SJCRH30 (cell line): ENCODE measurements around the gene CENPA. TPM values are rescaled to one million over a fixed set of nuclear protein-coding genes. Genes with fewer than 3 reads are reported as not detected.
"Not testable (repeated sequence)": the region's sequence is repeated elsewhere in the genome, so short reads cannot be mapped to it uniquely, and the experiment has no call there.

Source experiments
- DNase-seq, 2 experiments: peaks; one replicate each; pipeline ENCODE4 v3.0.0-alpha.2; 2015 to 2020
- H3K27ac ChIP-seq: fragments of 250-450 bp; sonication (Bioruptor Pico); 2 replicates; pipeline ENCODE4 v1.5.1; 2020; ENCODE audit warnings: mild to moderate bottlenecking, moderate library complexity
- H3K27me3 ChIP-seq: fragments of 250-450 bp; sonication (Bioruptor Pico); 2 replicates; pipeline ENCODE4 v1.5.1; 2020; ENCODE audit warnings: mild to moderate bottlenecking, moderate library complexity
- H3K36me3 ChIP-seq: fragments of 250-450 bp; sonication (Bioruptor Pico); 2 replicates; pipeline ENCODE4 v1.5.1; 2020; ENCODE audit warnings: mild to moderate bottlenecking, moderate library complexity
- H3K4me1 ChIP-seq: fragments of 250-450 bp; sonication (Bioruptor Pico); 2 replicates; pipeline ENCODE4 v1.5.1; 2020; ENCODE audit warnings: mild to moderate bottlenecking, moderate library complexity
- H3K4me3 ChIP-seq: fragments of 250-450 bp; sonication (Bioruptor Pico); 2 replicates; pipeline ENCODE4 v1.5.1; 2020; ENCODE audit warnings: mild to moderate bottlenecking, moderate library complexity
- H3K9me3 ChIP-seq: fragments of 250-450 bp; sonication (Bioruptor Pico); replicated peaks from 2 replicates; pipeline ENCODE4 v1.5.1; 2020; ENCODE audit warnings: mild to moderate bottlenecking, moderate library complexity
- total RNA-seq: library from RNA; depleted of rRNA; stranded (reverse); fragments of >200 nt; shearing (Covaris generic); gene quantifications from 2 replicates; pipeline ENCODE4 v1.2.3, GENCODE V29; 2014; rRNA removed

CENPA gene
- 50.2 and 52.9 TPM in 2 replicates for total RNA-seq

- H3K9me3 ChIP-seq, result no peaks in the 10 kb centered on the region; the same call in 1 of the 2 replicates
- H3K27me3 ChIP-seq, result no peaks in the 10 kb centered on the region
- H3K27ac ChIP-seq, result peak within 1 kb of the TSS; percentile 70
- H3K4me1 ChIP-seq, result 0 out of 2 replicates have a peak, but pooled peaks cover 3% of the 10 kb centered on the region
- peak within 1 kb of the TSS; percentile 85 for H3K4me3 ChIP-seq
- H3K36me3 ChIP-seq, result peaks cover 15% of the 10 kb centered on the region
- DNase-seq, result peak; percentile 99 to 100
Measured at GRCh38 chr2:26785431-26786206, at the start of gene CENPA. Gene CENPA, plus strand, starts transcription at chr2:26786056. Its CDS starts 141 bp downstream, at chr2:26786197.

- peaks cover under 1% of the 10 kb centered on the region; the same call in 1 of the 2 replicates for H3K27me3 ChIP-seq
- H3K4me1 ChIP-seq, result peaks cover 24% of the 10 kb centered on the region
- no peaks in the 10 kb centered on the region for H3K36me3 ChIP-seq
- no peak for DNase-seq
- H3K4me3 ChIP-seq, result no peak overlapping the region
- H3K9me3 ChIP-seq, result no peaks in the 10 kb centered on the region
- no peak overlapping the region for H3K27ac ChIP-seq
Measured at GRCh38 chr2:26737221-26737620, 48.6 kb upstream of the CENPA start.

GRCh38 chr2:26738481-26738880, 47.4 kb upstream of the CENPA start:
- Histone ChIP-seq H3K27me3 (peaks cover 4% of the 10 kb centered on the region; the same call in 1 of the 2 replicates), H3K36me3 (no peaks in the 10 kb centered on the region), H3K4me1 (peaks cover 12% of the 10 kb centered on the region), H3K27ac (no peak overlapping the region), H3K9me3 (no peaks in the 10 kb centered on the region), H3K4me3 (no peak overlapping the region)
- no peak for DNase-seq

GRCh38 chr2:26739514-26739913, 46.3 kb upstream of the CENPA start:
- no peak overlapping the region for H3K4me3 ChIP-seq
- H3K4me1 ChIP-seq, result peaks cover 9% of the 10 kb centered on the region
- no peaks in the 10 kb centered on the region for H3K36me3 ChIP-seq
- no peaks in the 10 kb centered on the region for H3K9me3 ChIP-seq
- peaks cover 9% of the 10 kb centered on the region; the same call in 1 of the 2 replicates for H3K27me3 ChIP-seq
- DNase-seq, result no peak
- no peak overlapping the region for H3K27ac ChIP-seq

GRCh38 chr2:26740346-26740745, 45.5 kb upstream of the CENPA start:
- Histone ChIP-seq H3K9me3 (no peaks in the 10 kb centered on the region), H3K36me3 (no peaks in the 10 kb centered on the region), H3K4me1 (peaks cover 9% of the 10 kb centered on the region), H3K4me3 (no peak overlapping the region), H3K27me3 (peaks cover 9% of the 10 kb centered on the region; the same call in 1 of the 2 replicates), H3K27ac (no peak overlapping the region)
- DNase-seq, result peak in 1 of 2 experiments; percentile 26

GRCh38 chr2:26740890-26741302, 45.0 kb upstream of the CENPA start:
- Histone ChIP-seq H3K4me3 (no peak overlapping the region), H3K27ac (no peak overlapping the region), H3K9me3 (no peaks in the 10 kb centered on the region), H3K4me1 (peaks cover 9% of the 10 kb centered on the region), H3K36me3 (no peaks in the 10 kb centered on the region), H3K27me3 (peaks cover 9% of the 10 kb centered on the region; the same call in 1 of the 2 replicates)
- DNase-seq, result peak; percentile 72 to 81

- Histone ChIP-seq H3K27ac (no peak overlapping the region), H3K4me3 (no peak overlapping the region), H3K27me3 (peaks cover 9% of the 10 kb centered on the region; the same call in 1 of the 2 replicates), H3K36me3 (no peaks in the 10 kb centered on the region), H3K4me1 (peaks cover 9% of the 10 kb centered on the region), H3K9me3 (no peaks in the 10 kb centered on the region)
- peak in 1 of 2 experiments; percentile 26 for DNase-seq
Measured at GRCh38 chr2:26742048-26742770, 43.6 kb upstream of the CENPA start.

GRCh38 chr2:26743852-26744251, 42.0 kb upstream of the CENPA start:
- no peak overlapping the region for H3K4me3 ChIP-seq
- H3K9me3 ChIP-seq, result no peaks in the 10 kb centered on the region
- H3K27me3 ChIP-seq, result peaks cover 9% of the 10 kb centered on the region; the same call in 1 of the 2 replicates
- no peak for DNase-seq
- no peak overlapping the region for H3K27ac ChIP-seq
- H3K4me1 ChIP-seq, result peaks cover 9% of the 10 kb centered on the region
- H3K36me3 ChIP-seq, result no peaks in the 10 kb centered on the region

GRCh38 chr2:26744953-26745352, 40.9 kb upstream of the CENPA start:
- H3K9me3 ChIP-seq, result no peaks in the 10 kb centered on the region
- H3K4me3 ChIP-seq, result no peak overlapping the region
- no peaks in the 10 kb centered on the region for H3K36me3 ChIP-seq
- peaks cover 16% of the 10 kb centered on the region for H3K4me1 ChIP-seq
- no peak overlapping the region for H3K27ac ChIP-seq
- H3K27me3 ChIP-seq, result peaks cover 9% of the 10 kb centered on the region; the same call in 1 of the 2 replicates
- no peak for DNase-seq

- Histone ChIP-seq H3K27me3 (peaks cover 9% of the 10 kb centered on the region; the same call in 1 of the 2 replicates), H3K4me3 (no peak overlapping the region), H3K36me3 (no peaks in the 10 kb centered on the region), H3K27ac (no peak overlapping the region), H3K4me1 (peaks cover 16% of the 10 kb centered on the region), H3K9me3 (no peaks in the 10 kb centered on the region)
- DNase-seq, result peak; percentile 80 to 95
Measured at GRCh38 chr2:26745609-26746327, 40.1 kb upstream of the CENPA start.

- no peaks in the 10 kb centered on the region for H3K9me3 ChIP-seq
- H3K4me3 ChIP-seq, result no peak overlapping the region
- peaks cover 9% of the 10 kb centered on the region; the same call in 1 of the 2 replicates for H3K27me3 ChIP-seq
- no peak overlapping the region for H3K27ac ChIP-seq
- no peak for DNase-seq
- H3K36me3 ChIP-seq, result no peaks in the 10 kb centered on the region
- peaks cover 13% of the 10 kb centered on the region for H3K4me1 ChIP-seq
Measured at GRCh38 chr2:26746934-26747333, 38.9 kb upstream of the CENPA start.

GRCh38 chr2:26749787-26750420, 36.0 kb upstream of the CENPA start:
- not testable (repeated sequence) for H3K27me3 ChIP-seq, H3K9me3 ChIP-seq, H3K36me3 ChIP-seq
- peak overlapping the region; percentile 48 for H3K4me3 ChIP-seq
- peak; percentile 75 to 80 for DNase-seq
- H3K4me1 ChIP-seq, result peaks cover 13% of the 10 kb centered on the region
- H3K27ac ChIP-seq, result peak overlapping the region; percentile 78

- H3K27ac ChIP-seq, result peak overlapping the region; percentile 78
Measured at GRCh38 chr2:26750467-26750866, 35.4 kb upstream of the CENPA start.

GRCh38 chr2:26752656-26753055, 33.2 kb upstream of the CENPA start:
- no peak overlapping the region for H3K27ac ChIP-seq
- H3K4me1 ChIP-seq, result peaks cover 19% of the 10 kb centered on the region
- H3K4me3 ChIP-seq, result no peak overlapping the region
- DNase-seq, result no peak
- H3K36me3 ChIP-seq, result no peaks in the 10 kb centered on the region
- no peaks in the 10 kb centered on the region for H3K27me3 ChIP-seq
- no peaks in the 10 kb centered on the region for H3K9me3 ChIP-seq

More at GRCh38 chr2:26750467-26750866, 35.4 kb upstream of the CENPA start:
- H3K36me3 ChIP-seq, DNase-seq, H3K27me3 ChIP-seq, H3K9me3 ChIP-seq: not testable (repeated sequence)
- Histone ChIP-seq H3K4me3 (peak overlapping the region; percentile 48), H3K4me1 (peaks cover 13% of the 10 kb centered on the region)
